ENCODE data around the gene COL23A1. TPM values are rescaled to one million over a fixed set of nuclear protein-coding genes. Genes with fewer than 3 reads are reported as not detected.

COL23A1 gene
- total and polyA plus RNA-seq, 2 of the 13 experiments (the other 11 are each of a cell fraction or from before 2014, with no cell fraction given) = not detected

GRCh38 chr5:178626484-178627258 lies 36.5 kb upstream of the COL23A1 start, which contains the start of gene CLK4 (continued):
- TF ChIP-seq ZFY (CRISPR knock-in tag; IDR thresholded peaks at IDR 0.05) (peak; percentile 91), ZNF788 (CRISPR knock-in tag; IDR thresholded peaks at IDR 0.05; ENCODE audit: borderline replicate concordance) (peak; percentile 85; the same call in 1 of the 2 replicates), ZC3H4 (CRISPR knock-in tag; IDR thresholded peaks at IDR 0.05; ENCODE audit: borderline replicate concordance) (no peak), RNF2 (conservative IDR thresholded peaks at IDR 0.05; ENCODE audit: low read depth) (0 out of 2 replicates have a peak, but pooled peaks have one; percentile 58), PHF20 (CRISPR knock-in tag; IDR thresholded peaks at IDR 0.05) (peak; percentile 63), PRDM4 (CRISPR knock-in tag; IDR thresholded peaks at IDR 0.05; ENCODE audit: borderline replicate concordance) (no peak), PRMT3 (CRISPR knock-in tag; IDR thresholded peaks at IDR 0.05; ENCODE audit: borderline replicate concordance, low read depth) (no peak), ELF3 (CRISPR knock-in tag; IDR thresholded peaks at IDR 0.05) (0 out of 2 replicates have a peak, but pooled peaks have one; percentile 9), NFRKB (IDR thresholded peaks at IDR 0.05) (peak; percentile 84), HDAC6 (IDR thresholded peaks at IDR 0.05; ENCODE audit: low read depth, low read length) (no peak), ZNF558 (CRISPR knock-in tag; IDR thresholded peaks at IDR 0.05; ENCODE audit: borderline replicate concordance) (0 out of 2 replicates have a peak, but pooled peaks have one; percentile 74), MBD4 (IDR thresholded peaks at IDR 0.05; ENCODE audit: borderline replicate concordance, low read length) (no peak), PAXIP1 (CRISPR knock-in tag; conservative IDR thresholded peaks at IDR 0.05) (peak; percentile 48; the same call in 1 of the 2 replicates), PHF8 (CRISPR knock-in tag; IDR thresholded peaks at IDR 0.05) (peak; percentile 91), SIN3A (IDR thresholded peaks at IDR 0.05; ENCODE audit: borderline replicate concordance, low read depth, low read length) (no peak; the same call in 1 of the 2 replicates), MTERF4 (CRISPR knock-in tag; IDR thresholded peaks at IDR 0.05) (0 out of 2 replicates have a peak, but pooled peaks have one; percentile 37), ZNF280B (CRISPR knock-in tag; IDR thresholded peaks at IDR 0.05; ENCODE audit: borderline replicate concordance) (0 out of 2 replicates have a peak, but pooled peaks have one; percentile 31), SKI (IDR thresholded peaks at IDR 0.05; ENCODE audit: partially characterized antibody) (no peak), ZNF121 (CRISPR knock-in tag; IDR thresholded peaks at IDR 0.05) (peak; percentile 39; the same call in 1 of the 2 replicates), ZNF607 (CRISPR knock-in tag; IDR thresholded peaks at IDR 0.05; ENCODE audit: borderline replicate concordance) (peak; percentile 45; the same call in 1 of the 2 replicates)
